Memory B cell (primary cell): ENCODE measurements around the gene RAI1.

Experiments
- ATAC-seq: fragments of 150-1000 bp; cut with Tn5 transposase; 2 replicates; pipeline ENCODE4 v1.10.0; 2021; ENCODE audit warnings: low read depth, mild to moderate bottlenecking, moderate library complexity
- DNase-seq, 2 donors: peaks; one replicate each; pipeline ENCODE4 v3.0.0; 2022; ENCODE audit warnings: low spot score in 2 of 2
- H3K27ac Mint-ChIP-seq: one replicate; pipeline ENCODE4 v1.8.0; 2022; ENCODE audit warnings: mild to moderate bottlenecking, moderate library complexity, mixed read lengths
- H3K27me3 Mint-ChIP-seq: one replicate; pipeline ENCODE4 v1.8.0; 2022; ENCODE audit warnings: mixed read lengths
- H3K36me3 Mint-ChIP-seq: one replicate; pipeline ENCODE4 v1.8.0; 2022; ENCODE audit warnings: mild to moderate bottlenecking, mixed read lengths
- H3K4me1 Mint-ChIP-seq: one replicate; pipeline ENCODE4 v1.8.0; 2022; ENCODE audit warnings: mixed read lengths
- H3K4me3 Mint-ChIP-seq: one replicate; pipeline ENCODE4 v1.8.0; 2022; ENCODE audit warnings: mild to moderate bottlenecking, moderate library complexity, mixed read lengths
- H3K9me3 Mint-ChIP-seq: one replicate; pipeline ENCODE4 v1.8.0; 2022; ENCODE audit warnings: mixed read lengths

Gene RAI1

GRCh38 chr17:17706140-17707060, 25.1 kb downstream of the RAI1 start:
- DNase-seq: no peak
- Mint-ChIP-seq H3K9me3 (no peaks in the 10 kb centered on the region), H3K27ac (no peak overlapping the region), H3K4me1 (peaks cover 13% of the 10 kb centered on the region), H3K4me3 (no peak overlapping the region), H3K36me3 (no peaks in the 10 kb centered on the region), H3K27me3 (peaks cover 6% of the 10 kb centered on the region)
- ATAC-seq: no peak

GRCh38 chr17:17708295-17708694, 27.0 kb downstream of the RAI1 start:
- no peak for DNase-seq
- peaks cover 17% of the 10 kb centered on the region for H3K4me1 Mint-ChIP-seq
- H3K9me3 Mint-ChIP-seq: no peaks in the 10 kb centered on the region
- H3K36me3 Mint-ChIP-seq: no peaks in the 10 kb centered on the region
- H3K4me3 Mint-ChIP-seq: no peak overlapping the region
- H3K27ac Mint-ChIP-seq: no peak overlapping the region
- H3K27me3 Mint-ChIP-seq: no peaks in the 10 kb centered on the region
- ATAC-seq: no peak

DNA sequence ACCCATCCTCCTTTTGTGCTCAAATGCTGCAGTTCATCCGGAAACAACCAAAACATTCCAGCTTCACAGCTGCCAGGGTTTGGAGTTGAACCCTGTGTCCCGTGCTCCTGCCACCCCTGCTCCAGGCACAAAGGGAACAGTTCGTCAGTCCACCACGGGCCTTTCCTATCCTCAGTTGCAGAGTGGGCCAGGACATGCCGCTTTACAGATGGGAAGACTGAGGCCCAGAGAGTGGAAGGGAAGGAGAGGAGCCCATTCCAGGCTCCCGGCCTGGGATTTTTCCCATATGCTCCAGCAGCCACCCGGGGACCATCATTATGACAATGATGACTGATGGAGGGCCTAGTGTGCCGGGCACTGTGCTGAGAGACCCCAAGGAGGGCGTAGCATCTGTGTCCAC, 27.6 kb downstream of the RAI1 start:
- H3K4me3 Mint-ChIP-seq: no peak overlapping the region
- H3K36me3 Mint-ChIP-seq: no peaks in the 10 kb centered on the region
- no peaks in the 10 kb centered on the region for H3K9me3 Mint-ChIP-seq
- DNase-seq: no peak
- no peaks in the 10 kb centered on the region for H3K27me3 Mint-ChIP-seq
- H3K4me1 Mint-ChIP-seq: peaks cover 17% of the 10 kb centered on the region
- H3K27ac Mint-ChIP-seq: no peak overlapping the region
- ATAC-seq: no peak

GRCh38 chr17:17709815-17710321, 28.6 kb downstream of the RAI1 start:
- H3K4me3 Mint-ChIP-seq: no peak overlapping the region
- no peak for DNase-seq

DNA sequence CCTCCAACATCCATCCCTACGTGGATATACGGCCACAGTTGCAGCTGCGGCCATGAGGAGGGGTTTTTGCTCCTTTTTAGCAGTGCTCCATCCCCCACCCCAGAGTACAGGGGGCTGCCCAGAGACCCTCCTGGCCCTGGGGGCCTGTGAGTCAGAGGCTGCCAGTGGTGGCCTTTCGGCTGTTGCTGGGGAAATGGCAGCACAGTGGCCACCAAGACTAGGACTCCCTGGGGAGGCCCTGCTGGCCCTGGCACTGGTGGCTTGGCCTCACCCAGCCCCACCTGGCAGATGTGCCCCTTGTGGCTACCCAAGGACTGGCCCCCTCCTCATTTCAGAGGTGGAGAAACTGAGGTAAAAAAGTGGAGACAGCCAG, 29.1 kb downstream of the RAI1 start:
- Mint-ChIP-seq H3K9me3 (no peaks in the 10 kb centered on the region), H3K27me3 (no peaks in the 10 kb centered on the region), H3K4me3 (no peak overlapping the region), H3K36me3 (no peaks in the 10 kb centered on the region), H3K4me1 (peaks cover 20% of the 10 kb centered on the region), H3K27ac (no peak overlapping the region)
- DNase-seq (no peak), ATAC-seq (no peak)

More at GRCh38 chr17:17709815-17710321, 28.6 kb downstream of the RAI1 start:
- no peaks in the 10 kb centered on the region for H3K36me3 Mint-ChIP-seq
- no peaks in the 10 kb centered on the region for H3K27me3 Mint-ChIP-seq
- no peak overlapping the region for H3K27ac Mint-ChIP-seq
- H3K9me3 Mint-ChIP-seq: no peaks in the 10 kb centered on the region
- no peak for ATAC-seq
- peaks cover 20% of the 10 kb centered on the region for H3K4me1 Mint-ChIP-seq

GRCh38 chr17:17710728-17711541, 29.7 kb downstream of the RAI1 start:
- Mint-ChIP-seq H3K4me3 (no peak overlapping the region), H3K27me3 (no peaks in the 10 kb centered on the region), H3K4me1 (peaks cover 20% of the 10 kb centered on the region), H3K36me3 (no peaks in the 10 kb centered on the region), H3K27ac (no peak overlapping the region), H3K9me3 (no peaks in the 10 kb centered on the region)
- DNase-seq: no peak
- no peak for ATAC-seq

- Mint-ChIP-seq H3K4me1 (peaks cover 22% of the 10 kb centered on the region), H3K4me3 (no peak overlapping the region), H3K27me3 (peaks cover 4% of the 10 kb centered on the region), H3K9me3 (no peaks in the 10 kb centered on the region), H3K27ac (peak overlapping the region; percentile 43), H3K36me3 (peaks cover 4% of the 10 kb centered on the region)
- ATAC-seq (no peak), DNase-seq (no peak)
These were observed 30.4 kb downstream of the RAI1 start for GRCh38 chr17:17711641-17712162.

DNA sequence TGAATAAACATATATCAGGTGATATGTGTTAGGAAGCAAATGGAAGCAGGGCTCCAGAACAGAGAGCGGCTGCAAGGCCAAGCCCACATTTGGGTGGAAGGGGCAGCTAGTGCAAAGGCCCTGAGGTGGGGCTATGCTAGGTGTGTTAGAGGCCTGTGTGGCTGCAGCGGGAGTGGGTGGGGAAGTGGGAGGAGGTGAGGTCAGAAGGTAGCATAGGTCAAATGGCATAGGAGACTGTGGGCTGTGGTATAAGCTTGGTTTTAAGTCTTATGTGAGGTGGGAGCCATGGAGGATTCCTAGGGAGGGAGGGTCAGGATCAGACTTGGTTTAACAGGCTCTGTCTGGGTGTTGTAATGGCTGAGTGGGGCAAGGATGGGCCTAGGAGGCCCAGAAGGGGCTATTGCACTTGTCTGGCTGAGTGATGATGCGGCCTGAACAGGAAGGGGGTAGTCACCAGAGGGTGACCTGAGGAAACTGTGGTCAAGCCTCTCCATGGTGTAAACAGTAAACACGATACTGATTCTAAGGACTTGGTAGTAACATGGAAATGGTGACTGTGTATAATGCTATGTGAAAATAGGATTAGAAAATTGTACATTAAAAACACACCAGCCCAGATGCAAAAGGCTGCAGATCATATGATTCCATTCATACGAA, 31.1 kb downstream of the RAI1 start:
- Mint-ChIP-seq H3K27ac (peak overlapping the region; percentile 43), H3K4me1 (peaks cover 20% of the 10 kb centered on the region), H3K9me3 (no peaks in the 10 kb centered on the region), H3K4me3 (peak overlapping the region; percentile 19), H3K36me3 (peaks cover 4% of the 10 kb centered on the region), H3K27me3 (peaks cover 4% of the 10 kb centered on the region)
- ATAC-seq: peak; percentile 95
- no peak for DNase-seq

GRCh38 chr17:17713839-17714238, 32.6 kb downstream of the RAI1 start:
- H3K4me3 Mint-ChIP-seq: no peak overlapping the region
- peaks cover 6% of the 10 kb centered on the region for H3K36me3 Mint-ChIP-seq
- H3K27me3 Mint-ChIP-seq: peaks cover 4% of the 10 kb centered on the region
- H3K27ac Mint-ChIP-seq: no peak overlapping the region
- no peaks in the 10 kb centered on the region for H3K9me3 Mint-ChIP-seq
- DNase-seq (no peak), ATAC-seq (no peak)
- peaks cover 20% of the 10 kb centered on the region for H3K4me1 Mint-ChIP-seq

GRCh38 chr17:17714261-17714866, 33.1 kb downstream of the RAI1 start:
- Mint-ChIP-seq H3K9me3 (no peaks in the 10 kb centered on the region), H3K4me3 (no peak overlapping the region), H3K4me1 (peaks cover 20% of the 10 kb centered on the region), H3K27me3 (peaks cover 6% of the 10 kb centered on the region), H3K27ac (no peak overlapping the region), H3K36me3 (peaks cover 9% of the 10 kb centered on the region)
- no peak for DNase-seq
- ATAC-seq: no peak

GRCh38 chr17:17714879-17715278, 33.6 kb downstream of the RAI1 start:
- H3K9me3 Mint-ChIP-seq: no peaks in the 10 kb centered on the region
- H3K4me1 Mint-ChIP-seq: peaks cover 20% of the 10 kb centered on the region
- no peak for DNase-seq
- no peak overlapping the region for H3K4me3 Mint-ChIP-seq
- peaks cover 6% of the 10 kb centered on the region for H3K27me3 Mint-ChIP-seq
- H3K36me3 Mint-ChIP-seq: peaks cover 10% of the 10 kb centered on the region
- no peak overlapping the region for H3K27ac Mint-ChIP-seq
- ATAC-seq: no peak

DNA sequence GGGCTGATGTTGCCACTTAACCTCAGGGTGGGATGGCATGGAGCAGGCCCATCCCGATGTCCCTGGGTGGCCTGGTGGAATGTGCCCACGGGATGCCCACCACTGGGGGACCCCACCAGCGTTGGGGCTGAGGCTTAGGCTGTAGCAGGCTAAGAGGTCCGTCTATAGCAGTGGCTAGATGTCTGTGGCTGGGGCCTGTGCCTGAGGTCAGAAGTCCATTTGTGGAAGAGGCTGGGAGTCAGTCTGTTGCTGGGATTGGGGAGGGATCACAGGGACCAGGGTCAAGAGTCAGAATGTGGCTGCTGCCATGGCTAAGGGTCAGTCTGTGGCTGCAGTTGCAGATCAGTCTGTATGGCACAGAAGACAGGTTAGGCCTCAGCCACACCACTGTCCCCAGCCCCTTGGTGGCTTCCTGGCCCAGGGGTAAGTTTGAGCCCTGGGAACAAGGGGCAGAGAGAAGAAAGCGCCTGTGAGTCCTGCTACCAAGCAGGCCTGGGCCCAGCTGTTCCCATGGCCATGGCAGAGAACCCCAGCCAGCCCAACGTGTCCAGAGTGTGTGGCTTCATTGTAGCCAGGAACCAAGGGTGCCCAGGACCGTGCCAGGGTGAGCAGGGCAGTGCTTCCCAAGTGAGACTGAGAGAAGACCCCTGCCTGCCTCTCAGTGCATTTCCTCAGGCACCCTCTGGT, 35.7 kb downstream of the RAI1 start:
- no peak for DNase-seq
- peaks cover 12% of the 10 kb centered on the region for H3K36me3 Mint-ChIP-seq
- H3K4me1 Mint-ChIP-seq: peaks cover 21% of the 10 kb centered on the region
- H3K27ac Mint-ChIP-seq: no peak overlapping the region
- peaks cover 14% of the 10 kb centered on the region for H3K27me3 Mint-ChIP-seq
- no peaks in the 10 kb centered on the region for H3K9me3 Mint-ChIP-seq
- H3K4me3 Mint-ChIP-seq: no peak overlapping the region
- ATAC-seq: no peak

DNA sequence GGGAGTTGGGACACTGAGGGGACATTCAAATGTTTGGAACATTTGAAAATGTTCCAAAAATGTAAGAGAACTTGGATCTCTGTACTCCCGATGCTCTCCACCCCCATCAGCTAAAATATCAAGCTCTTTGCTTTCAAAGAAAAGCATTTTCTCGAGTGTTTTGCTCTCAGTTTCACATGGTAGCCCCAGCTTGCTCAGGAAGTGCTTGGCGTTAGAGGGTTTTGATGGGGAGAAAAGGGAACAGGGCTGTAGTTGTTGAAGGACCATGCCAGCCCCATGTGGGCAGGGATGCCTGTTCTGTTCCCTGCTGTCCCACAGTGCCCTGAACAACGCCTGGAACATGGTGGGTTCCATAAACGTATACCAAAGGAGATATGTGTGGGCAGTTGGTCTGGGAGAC, 37.0 kb downstream of the RAI1 start:
- H3K4me1 Mint-ChIP-seq: peaks cover 21% of the 10 kb centered on the region
- H3K4me3 Mint-ChIP-seq: no peak overlapping the region
- DNase-seq: no peak
- peaks cover 19% of the 10 kb centered on the region for H3K27me3 Mint-ChIP-seq
- ATAC-seq: no peak
- H3K27ac Mint-ChIP-seq: no peak overlapping the region
- H3K36me3 Mint-ChIP-seq: peaks cover 12% of the 10 kb centered on the region
- H3K9me3 Mint-ChIP-seq: no peaks in the 10 kb centered on the region
